Trophoblast cell (in vitro differentiated cells and primary cell): Measurements from ENCODE around the gene AANAT.

Source experiments
- DNase-seq, 2 donors: peaks; one replicate each; pipeline ENCODE4 v3.0.0-alpha.2; 2016
- H2AFZ ChIP-seq: 2 replicates; pipeline ENCODE4 v1.6.1; 2013; ENCODE audit warnings: low read length, moderate library complexity, mild to moderate bottlenecking; ENCODE audit not compliant: insufficient read depth, poor library complexity
- H2AK5ac ChIP-seq: 2 replicates; pipeline ENCODE4 v1.6.1; 2013; ENCODE audit warnings: mild to moderate bottlenecking, low read length
- H2BK120ac ChIP-seq: 2 replicates; pipeline ENCODE4 v1.6.1; 2013; ENCODE audit warnings: low read length, mild to moderate bottlenecking, moderate library complexity; ENCODE audit not compliant: insufficient read depth, poor library complexity
- H2BK12ac ChIP-seq: 2 replicates; pipeline ENCODE4 v1.6.1; 2013; ENCODE audit warnings: mild to moderate bottlenecking, low read length, moderate library complexity
- H2BK5ac ChIP-seq: 2 replicates; pipeline ENCODE4 v1.6.1; 2013; ENCODE audit warnings: low read length, low read depth, moderate library complexity, mild to moderate bottlenecking; ENCODE audit not compliant: poor library complexity
- H3K14ac ChIP-seq: 2 replicates; pipeline ENCODE4 v1.6.1; 2013; ENCODE audit warnings: mild to moderate bottlenecking, low read length
- H3K18ac ChIP-seq: 2 replicates; pipeline ENCODE4 v1.6.1; 2013; ENCODE audit warnings: mild to moderate bottlenecking, low read length
- H3K23ac ChIP-seq: 2 replicates; pipeline ENCODE4 v1.6.1; 2013; ENCODE audit warnings: low read length
- H3K27ac ChIP-seq: 2 replicates; pipeline ENCODE4 v1.5.1; 2013; ENCODE audit warnings: low read depth, mild to moderate bottlenecking, inconsistent platforms, low read length, moderate library complexity
- H3K27me3 ChIP-seq: 2 replicates; pipeline ENCODE4 v1.6.1; 2013; ENCODE audit warnings: inconsistent platforms, mild to moderate bottlenecking, low read length, moderate library complexity; ENCODE audit not compliant: insufficient read depth
- H3K36me3 ChIP-seq, 2 experiments: 1 replicate in 1 of 2; 2 replicates in 1 of 2; pipeline ENCODE4 v1.6.1; 2013; ENCODE audit warnings: low read length in 2 of 2, mild to moderate bottlenecking in 2 of 2, moderate library complexity in 1 of 2; ENCODE audit not compliant: insufficient read depth in 2 of 2, control insufficient read depth in 1 of 2
- H3K4ac ChIP-seq: 2 replicates; pipeline ENCODE4 v1.6.1; 2013; ENCODE audit warnings: low read depth, mild to moderate bottlenecking, low read length, moderate library complexity
- H3K4me1 ChIP-seq, 2 experiments: 1 replicate in 1 of 2; 2 replicates in 1 of 2; pipeline ENCODE4 v1.6.1; 2013; ENCODE audit warnings: low read length in 2 of 2, mild to moderate bottlenecking in 2 of 2, moderate library complexity in 1 of 2; ENCODE audit not compliant: insufficient read depth in 2 of 2, control insufficient read depth in 1 of 2
- H3K4me2 ChIP-seq: 2 replicates; pipeline ENCODE4 v1.6.1; 2013; ENCODE audit warnings: inconsistent platforms, mild to moderate bottlenecking, low read length, moderate library complexity
- H3K4me3 ChIP-seq: 2 replicates; pipeline ENCODE4 v1.5.1; 2013; ENCODE audit warnings: mild to moderate bottlenecking, low read depth, low read length, inconsistent platforms
- H3K79me1 ChIP-seq: one replicate; pipeline ENCODE4 v1.6.1; 2013; ENCODE audit warnings: low read length
- H3K79me2 ChIP-seq: 2 replicates; pipeline ENCODE4 v1.6.1; 2013; ENCODE audit warnings: low read length, mild to moderate bottlenecking; ENCODE audit not compliant: control insufficient read depth, insufficient read depth, poor library complexity
- H3K9ac ChIP-seq: 2 replicates; pipeline ENCODE4 v1.6.1; 2013; ENCODE audit warnings: mild to moderate bottlenecking, low read length
- H3K9me3 ChIP-seq: 2 replicates; pipeline ENCODE4 v1.6.1; 2013; ENCODE audit warnings: low read depth, mild to moderate bottlenecking, control low read depth, inconsistent platforms, low read length; ENCODE audit not compliant: insufficient read depth
- H4K12ac ChIP-seq: 2 replicates; pipeline ENCODE4 v1.6.1; 2013; ENCODE audit warnings: low read depth, mild to moderate bottlenecking, low read length, moderate library complexity
- H4K8ac ChIP-seq: 2 replicates; pipeline ENCODE4 v1.6.1; 2013; ENCODE audit warnings: low read depth, mild to moderate bottlenecking, low read length, moderate library complexity
- H4K91ac ChIP-seq: one replicate; pipeline ENCODE4 v1.6.1; 2013; ENCODE audit warnings: low read depth, mild to moderate bottlenecking, low read length, moderate library complexity
- whole genome bisulfite sequencing: extraction: QIAGEN DNeasy Blood & Tissue Kit; methylation state at CpG from one replicate; pipeline ENCODE4 v1.1.7; 2013; ENCODE audit warnings: missing lambda C conversion rate; ENCODE audit not compliant: insufficient read length, insufficient coverage; ENCODE audit errors: extremely low coverage; 5-methylcytosine and 5-hydroxymethylcytosine counted together

Gene AANAT

GRCh38 chr17:76428511-76428910 lies 38.9 kb upstream of the AANAT start:
- Histone ChIP-seq H4K12ac (no peak overlapping the region), H3K4ac (no peak overlapping the region), H3K4me3 (no peak overlapping the region), H2BK12ac (no peak overlapping the region), H3K27me3 (no peaks in the 10 kb centered on the region), H4K91ac (no peak overlapping the region), H3K4me1 (no peaks in the 10 kb centered on the region), H2AK5ac (no peak overlapping the region), H3K4me2 (no peak overlapping the region), H3K14ac (no peak overlapping the region), H2BK120ac (no peak overlapping the region), H3K9ac (no peak overlapping the region), H2BK5ac (no peak overlapping the region), H3K27ac (no peak overlapping the region), H3K23ac (no peak overlapping the region), H2AFZ (no peak overlapping the region), H3K9me3 (no peaks in the 10 kb centered on the region), H4K8ac (no peak overlapping the region), H3K36me3 (no peaks in the 10 kb centered on the region), H3K18ac (no peak overlapping the region), H3K79me1 (no peaks in the 10 kb centered on the region), H3K79me2 (no peaks in the 10 kb centered on the region)
- DNase-seq, result no peak
- WGBS, result no CpG with 5 or more reads among the region's 1 CpG

DNA sequence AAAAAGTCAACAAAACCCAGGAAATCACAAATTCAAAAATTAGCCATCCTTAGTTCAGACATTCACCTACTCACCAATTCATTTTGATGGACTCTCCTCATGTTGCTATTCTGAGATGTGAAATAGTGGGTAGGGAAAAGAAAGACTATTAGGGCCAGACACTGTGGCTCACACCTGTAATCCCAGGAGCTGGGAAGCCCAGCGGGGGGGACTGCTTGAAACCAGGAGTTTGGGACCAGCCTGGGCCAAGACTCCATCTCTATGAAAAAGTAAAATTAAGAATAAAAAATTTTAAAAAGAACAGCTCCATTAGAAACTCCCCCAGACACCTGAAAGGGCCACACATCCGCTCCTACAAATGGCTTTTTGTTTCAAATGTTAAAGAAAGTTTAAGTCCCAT lies 35.9 kb upstream of the AANAT start:
- H2BK120ac ChIP-seq, result no peak overlapping the region

GRCh38 chr17:76432004-76432403 lies 35.4 kb upstream of the AANAT start:
- Histone ChIP-seq H3K23ac (no peak overlapping the region), H3K27ac (no peak overlapping the region), H4K12ac (no peak overlapping the region), H3K27me3 (no peaks in the 10 kb centered on the region), H3K36me3 (no peaks in the 10 kb centered on the region), H3K4me1 (no peaks in the 10 kb centered on the region), H3K9ac (no peak overlapping the region), H4K91ac (no peak overlapping the region), H3K4me2 (no peak overlapping the region), H2BK120ac (no peak overlapping the region), H3K79me1 (no peaks in the 10 kb centered on the region), H2AK5ac (no peak overlapping the region), H3K4ac (no peak overlapping the region), H3K14ac (no peak overlapping the region), H4K8ac (no peak overlapping the region), H3K18ac (no peak overlapping the region), H2AFZ (no peak overlapping the region), H2BK12ac (no peak overlapping the region), H3K9me3 (peaks cover 5% of the 10 kb centered on the region), H3K4me3 (no peak overlapping the region), H2BK5ac (no peak overlapping the region), H3K79me2 (peaks cover 2% of the 10 kb centered on the region)
- DNase-seq, result peak in 1 of 2 donors; percentile 27
- no CpG with 5 or more reads among the region's 6 CpGs for WGBS

More for the DNA sequence above, 35.9 kb upstream of the AANAT start:
- Histone ChIP-seq H3K4me3 (no peak overlapping the region), H3K79me1 (no peaks in the 10 kb centered on the region), H3K4ac (no peak overlapping the region), H2BK5ac (no peak overlapping the region), H2AK5ac (no peak overlapping the region), H4K8ac (no peak overlapping the region), H3K4me1 (no peaks in the 10 kb centered on the region), H3K79me2 (peaks cover 1% of the 10 kb centered on the region), H3K14ac (no peak overlapping the region), H3K27me3 (no peaks in the 10 kb centered on the region), H4K91ac (no peak overlapping the region), H3K18ac (no peak overlapping the region), H2AFZ (no peak overlapping the region), H3K36me3 (no peaks in the 10 kb centered on the region), H2BK12ac (no peak overlapping the region), H3K23ac (no peak overlapping the region), H3K9ac (no peak overlapping the region), H3K27ac (no peak overlapping the region), H3K9me3 (peaks cover 5% of the 10 kb centered on the region), H4K12ac (no peak overlapping the region), H3K4me2 (no peak overlapping the region)
- WGBS, result no CpG with 5 or more reads among the region's 2 CpGs
- DNase-seq, result no peak

- Histone ChIP-seq H3K36me3 (no peaks in the 10 kb centered on the region), H2BK12ac (no peak overlapping the region), H3K4me2 (no peak overlapping the region), H3K18ac (no peak overlapping the region), H2AK5ac (no peak overlapping the region), H3K9ac (peak overlapping the region; percentile 8), H2BK5ac (no peak overlapping the region), H3K23ac (no peak overlapping the region), H3K4me1 (no peaks in the 10 kb centered on the region), H3K27me3 (no peaks in the 10 kb centered on the region), H3K4me3 (no peak overlapping the region), H3K79me1 (no peaks in the 10 kb centered on the region), H3K79me2 (peaks cover 2% of the 10 kb centered on the region), H3K4ac (no peak overlapping the region), H3K14ac (no peak overlapping the region), H3K27ac (no peak overlapping the region), H4K8ac (no peak overlapping the region), H4K12ac (no peak overlapping the region), H4K91ac (no peak overlapping the region), H2AFZ (no peak overlapping the region), H2BK120ac (no peak overlapping the region), H3K9me3 (peaks cover 5% of the 10 kb centered on the region)
- peak in 1 of 2 donors; percentile 42 for DNase-seq
- WGBS, result no CpG with 5 or more reads among the region's 3 CpGs
Measured at GRCh38 chr17:76432712-76433336, 34.6 kb upstream of the AANAT start.
